Colonic mucosa (tissue), 4 donors: Measurements from ENCODE around the gene PALD1. TPM values are rescaled to one million over a fixed set of nuclear protein-coding genes. Genes with fewer than 3 reads are reported as not detected.

Experiments
- DNase-seq: peaks from one replicate; pipeline ENCODE4 v3.0.0-alpha.2; 2020
- H3K27ac ChIP-seq: fragments of 200-600 bp; one replicate; pipeline ENCODE4 v1.8.0; 2021
- H3K27me3 ChIP-seq: fragments of 200-600 bp; one replicate; pipeline ENCODE4 v1.8.0; 2021
- H3K36me3 ChIP-seq: fragments of 200-600 bp; one replicate; pipeline ENCODE4 v1.8.0; 2021
- H3K4me1 ChIP-seq: fragments of 200-600 bp; one replicate; pipeline ENCODE4 v1.8.0; 2021; ENCODE audit warnings: mild to moderate bottlenecking
- H3K4me3 ChIP-seq: fragments of 200-600 bp; one replicate; pipeline ENCODE4 v1.8.0; 2021
- H3K9ac ChIP-seq, 2 donors: one replicate each; pipeline ENCODE4 v1.7.0; 2013; ENCODE audit warnings: control low read depth in 2 of 2, low read depth in 2 of 2, low read length in 2 of 2
- H3K9me3 ChIP-seq: fragments of 200-600 bp; one replicate; pipeline ENCODE4 v1.8.0; 2021
- intact Hi-C: fragments of 100-400 bp; cut with DNase I; formaldehyde crosslinking; loops from one replicate; pipeline ENCODE4 v1.14.1; 2022
- total RNA-seq, 2 donors: library from RNA; stranded (reverse); fragmentation: NEBNext Ultra II Directional in 1 of 2; extraction: Animal tissue kit (Norgen Biotek cat#: 25700) in 1 of 2; gene quantifications; one replicate each; pipeline ENCODE4 v1.2.1, GENCODE V29; 2021
- TF ChIP-seq, protein P1 (sequence below): fragments of 200-600 bp; IDR thresholded peaks from one replicate; pipeline ENCODE4 v1.8.0; 2022; ENCODE audit warnings: antibody characterized with exemption, mild to moderate bottlenecking
- donor health status: healthy.
- donor health status: DM: no; HTN: no; CAD: no.
- donor health status: DM: no; HTN: no; CAD: no.

Gene PALD1
- total RNA-seq, 2 donors from 2014 or later: 1.3 to 2.5 TPM

DNA sequence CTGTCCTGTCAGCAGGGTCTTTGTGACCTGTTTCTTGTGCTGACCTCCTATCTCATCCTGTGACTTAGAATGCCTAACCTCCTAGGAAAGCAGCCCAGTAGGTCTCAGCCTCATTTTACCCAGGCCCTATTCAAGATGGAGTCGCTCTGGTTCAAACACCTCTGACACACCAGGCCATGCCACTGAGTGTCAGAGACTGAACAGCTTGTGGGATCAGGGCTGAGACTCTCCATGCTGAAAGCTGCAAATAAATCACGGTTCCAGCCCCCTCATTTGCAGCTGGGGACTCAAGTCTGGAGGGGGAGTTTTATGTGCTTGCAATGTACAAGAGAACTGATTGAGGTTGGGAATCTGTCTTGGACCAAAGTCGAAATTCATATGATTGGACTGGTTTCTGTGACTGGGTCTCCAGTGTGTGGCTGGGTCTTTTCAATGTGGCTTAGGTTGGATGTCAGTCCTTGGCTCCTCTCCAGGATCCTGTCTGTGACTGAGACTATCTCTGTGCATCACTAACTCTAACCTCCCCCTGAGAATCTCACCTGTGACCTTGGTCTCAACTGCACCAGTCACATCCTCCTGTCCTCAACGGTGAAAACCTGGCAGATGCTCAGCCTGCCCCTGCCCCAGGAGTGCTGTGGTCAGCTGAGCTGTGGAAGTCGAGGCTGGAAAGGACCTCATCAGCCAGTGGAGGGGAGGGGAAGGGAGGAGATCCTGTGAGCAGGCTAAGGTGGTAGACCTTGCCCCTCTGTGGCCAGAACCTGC, 112.3 kb downstream of the PALD1 start:
- TF ChIP-seq, protein P1, sequence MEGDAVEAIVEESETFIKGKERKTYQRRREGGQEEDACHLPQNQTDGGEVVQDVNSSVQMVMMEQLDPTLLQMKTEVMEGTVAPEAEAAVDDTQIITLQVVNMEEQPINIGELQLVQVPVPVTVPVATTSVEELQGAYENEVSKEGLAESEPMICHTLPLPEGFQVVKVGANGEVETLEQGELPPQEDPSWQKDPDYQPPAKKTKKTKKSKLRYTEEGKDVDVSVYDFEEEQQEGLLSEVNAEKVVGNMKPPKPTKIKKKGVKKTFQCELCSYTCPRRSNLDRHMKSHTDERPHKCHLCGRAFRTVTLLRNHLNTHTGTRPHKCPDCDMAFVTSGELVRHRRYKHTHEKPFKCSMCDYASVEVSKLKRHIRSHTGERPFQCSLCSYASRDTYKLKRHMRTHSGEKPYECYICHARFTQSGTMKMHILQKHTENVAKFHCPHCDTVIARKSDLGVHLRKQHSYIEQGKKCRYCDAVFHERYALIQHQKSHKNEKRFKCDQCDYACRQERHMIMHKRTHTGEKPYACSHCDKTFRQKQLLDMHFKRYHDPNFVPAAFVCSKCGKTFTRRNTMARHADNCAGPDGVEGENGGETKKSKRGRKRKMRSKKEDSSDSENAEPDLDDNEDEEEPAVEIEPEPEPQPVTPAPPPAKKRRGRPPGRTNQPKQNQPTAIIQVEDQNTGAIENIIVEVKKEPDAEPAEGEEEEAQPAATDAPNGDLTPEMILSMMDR: no peak
- intact Hi-C loops: no loop called here
- Histone ChIP-seq H3K4me1 (no peaks in the 10 kb centered on the region), H3K4me3 (no peak overlapping the region), H3K27ac (no peak overlapping the region), H3K27me3 (no peaks in the 10 kb centered on the region), H3K9me3 (no peaks in the 10 kb centered on the region), H3K36me3 (no peaks in the 10 kb centered on the region), H3K9ac (no peak overlapping the region)
- peak; percentile 7 for DNase-seq

DNA sequence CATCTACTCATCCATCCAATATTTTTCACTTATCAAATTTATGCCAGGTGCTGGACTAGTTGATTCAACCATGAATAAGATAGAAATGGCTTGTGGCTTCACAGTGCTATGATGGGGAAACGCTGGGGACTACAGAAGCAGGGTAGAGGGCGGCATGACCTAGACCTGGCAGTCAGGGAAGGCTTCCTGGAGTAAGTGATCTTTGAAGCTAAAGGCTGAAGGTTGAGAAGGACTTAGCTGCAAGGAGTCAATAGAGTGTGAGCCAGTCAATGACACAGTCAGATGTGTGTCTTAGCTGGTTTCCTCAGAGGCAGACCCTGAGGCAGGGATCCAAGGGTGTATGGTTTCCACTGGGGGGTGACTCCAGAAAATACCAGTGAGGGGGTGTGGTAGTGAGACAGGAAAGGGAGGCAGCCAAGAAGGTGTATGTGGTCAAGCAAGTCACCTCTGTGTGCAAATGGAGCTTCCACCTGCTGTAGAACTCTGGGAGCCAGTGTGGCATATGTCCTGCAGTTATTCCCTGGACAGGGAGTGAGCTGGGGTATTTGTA, 113.7 kb downstream of the PALD1 start:
- TF ChIP-seq, protein P1: no peak
- no peaks in the 10 kb centered on the region for H3K4me1 ChIP-seq
- DNase-seq: peak; percentile 15
- intact Hi-C loops: no loop called here
- no peaks in the 10 kb centered on the region for H3K36me3 ChIP-seq
- H3K9ac ChIP-seq: no peak overlapping the region
- H3K27ac ChIP-seq: no peak overlapping the region
- H3K4me3 ChIP-seq: no peak overlapping the region
- H3K9me3 ChIP-seq: no peaks in the 10 kb centered on the region
- H3K27me3 ChIP-seq: no peaks in the 10 kb centered on the region

DNA sequence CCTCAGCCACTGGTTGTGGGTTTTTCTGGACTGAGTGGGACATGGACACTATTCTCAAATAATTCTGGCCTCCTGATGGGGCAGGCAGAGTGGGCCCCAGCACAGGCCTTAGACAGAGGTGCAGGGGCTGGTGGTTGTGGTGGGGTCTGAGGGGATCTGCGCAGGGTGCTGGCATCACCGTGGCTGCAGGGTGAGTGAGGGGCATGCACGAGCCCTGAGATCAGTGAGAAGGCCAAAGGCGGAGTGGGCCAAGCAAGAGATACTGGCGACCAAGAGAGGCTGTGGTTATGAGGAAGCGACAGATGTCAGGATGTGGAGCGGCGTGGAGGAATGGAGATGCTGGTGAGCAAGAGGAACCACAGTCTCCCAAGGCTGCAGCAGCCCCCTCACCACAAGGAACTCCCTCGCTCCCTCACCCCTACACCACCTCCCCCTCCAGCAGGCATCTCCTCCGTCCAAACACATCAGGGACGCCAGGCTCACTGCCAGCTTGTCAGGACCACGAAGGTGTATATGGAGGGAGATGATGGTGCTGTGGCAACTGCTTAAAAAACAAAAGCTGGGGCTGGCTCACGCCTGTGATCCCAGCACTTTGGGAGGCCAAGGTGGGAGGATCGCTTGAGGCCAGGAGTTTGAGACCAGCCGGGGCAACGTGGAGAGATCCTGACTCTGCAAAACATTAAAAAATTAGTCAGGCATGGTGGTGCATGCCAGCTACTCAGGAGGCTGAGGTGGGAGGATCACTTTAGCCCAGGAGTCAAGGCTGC, 114.4 kb downstream of the PALD1 start:
- Histone ChIP-seq H3K36me3 (no peaks in the 10 kb centered on the region), H3K27me3 (no peaks in the 10 kb centered on the region), H3K27ac (no peak overlapping the region), H3K4me3 (no peak overlapping the region), H3K9ac (no peak overlapping the region), H3K4me1 (no peaks in the 10 kb centered on the region), H3K9me3 (no peaks in the 10 kb centered on the region)
- intact Hi-C loops: no loop called here
- peak; percentile 13 for DNase-seq
- TF ChIP-seq, protein P1: no peak

DNA sequence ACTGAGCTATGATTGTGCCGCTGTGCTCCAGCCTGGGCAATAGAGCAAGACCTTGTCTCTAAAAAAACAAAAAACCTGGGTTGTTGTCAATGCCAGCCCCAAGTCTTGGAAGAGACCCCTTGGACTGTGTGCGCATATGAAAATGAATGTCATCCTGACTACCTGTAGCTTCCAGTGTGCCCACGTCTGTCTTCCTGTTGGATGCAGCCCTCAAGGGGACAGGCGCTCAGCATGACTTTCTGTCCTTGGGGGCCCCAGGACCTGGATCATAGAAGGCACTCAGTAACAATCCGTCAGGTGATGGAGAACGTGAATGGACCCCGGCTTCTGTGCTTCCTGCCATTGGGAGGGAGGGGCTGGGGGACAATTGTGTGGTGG, 114.9 kb downstream of the PALD1 start:
- Histone ChIP-seq H3K9me3 (no peaks in the 10 kb centered on the region), H3K27me3 (no peaks in the 10 kb centered on the region), H3K4me3 (no peak overlapping the region), H3K9ac (no peak overlapping the region), H3K27ac (no peak overlapping the region), H3K36me3 (no peaks in the 10 kb centered on the region), H3K4me1 (no peaks in the 10 kb centered on the region)
- intact Hi-C loops: no loop called here
- TF ChIP-seq, protein P1: no peak
- peak; percentile 7 for DNase-seq

DNA sequence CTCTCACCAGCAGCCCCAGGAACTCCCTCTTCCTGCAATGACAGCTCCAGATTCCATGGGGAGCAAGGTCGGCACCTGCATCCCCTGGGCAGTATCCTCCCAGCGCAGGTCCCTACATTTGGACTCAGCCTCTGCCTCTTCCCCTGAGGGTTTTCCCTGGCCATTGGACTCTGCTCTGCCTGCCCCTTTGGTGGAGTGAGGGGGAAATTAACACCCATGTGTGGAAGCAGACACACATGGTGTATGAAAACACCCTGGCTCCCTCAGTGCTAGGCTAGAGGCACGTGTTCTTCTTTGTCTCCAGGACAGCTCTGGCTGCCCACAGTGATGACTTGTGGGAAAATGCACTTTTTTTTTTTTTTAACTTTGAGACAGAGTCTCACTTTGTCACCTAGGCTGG, 115.6 kb downstream of the PALD1 start:
- intact Hi-C loops: no loop called here
- TF ChIP-seq, protein P1: no peak
- Histone ChIP-seq H3K9ac (no peak overlapping the region), H3K9me3 (no peaks in the 10 kb centered on the region), H3K4me1 (no peaks in the 10 kb centered on the region), H3K4me3 (no peak overlapping the region), H3K27me3 (no peaks in the 10 kb centered on the region), H3K36me3 (no peaks in the 10 kb centered on the region), H3K27ac (no peak overlapping the region)
- DNase-seq: peak; percentile 11
